RWPE2 (cell line): ENCODE results near the gene NSL1.

Experiments used
- ATAC-seq: fragments of 200-7000 bp; cut with Tn5 transposase; 3 replicates; pipeline ENCODE4 v1.9.1; 2021; ENCODE audit warnings: low read depth
- DNase-seq: peaks from one replicate; pipeline ENCODE4 v3.0.0-alpha.2; 2020; ENCODE audit warnings: low spot score
- H3K27ac ChIP-seq: fragments of 450-650 bp; 2 replicates; pipeline ENCODE4 v1.5.1; 2017; ENCODE audit warnings: mild to moderate bottlenecking; ENCODE audit not compliant: poor library complexity, severe bottlenecking
- H3K27me3 ChIP-seq: fragments of 250-450 bp; sonication (Bioruptor Pico); 2 replicates; pipeline ENCODE4 v1.5.1; 2021; ENCODE audit warnings: mild to moderate bottlenecking, moderate library complexity; ENCODE audit not compliant: insufficient read depth, poor library complexity, severe bottlenecking
- H3K36me3 ChIP-seq: fragments of 250-450 bp; sonication (Bioruptor Pico); 2 replicates; pipeline ENCODE4 v1.5.1; 2020; ENCODE audit warnings: low read depth, mild to moderate bottlenecking, moderate library complexity
- H3K4me1 ChIP-seq: fragments of 250-450 bp; sonication (Bioruptor Pico); 2 replicates; pipeline ENCODE4 v1.5.1; 2021; ENCODE audit warnings: mild to moderate bottlenecking, moderate library complexity; ENCODE audit not compliant: insufficient read depth, poor library complexity, severe bottlenecking
- H3K4me3 ChIP-seq: fragments of 250-450 bp; sonication (Bioruptor Pico); 2 replicates; pipeline ENCODE4 v1.5.1; 2021; ENCODE audit warnings: mild to moderate bottlenecking, moderate library complexity; ENCODE audit not compliant: severe bottlenecking
- H3K9me3 ChIP-seq: fragments of 250-450 bp; sonication (Bioruptor Pico); 2 replicates; pipeline ENCODE4 v1.5.1; 2021; ENCODE audit warnings: mild to moderate bottlenecking, moderate library complexity; ENCODE audit not compliant: severe bottlenecking
- TF ChIP-seq, protein P1 (sequence below): fragments of 450-650 bp; IDR thresholded peaks from one replicate; pipeline ENCODE4 v1.5.1; 2017; ENCODE audit warnings: mild to moderate bottlenecking, moderate library complexity; ENCODE audit not compliant: poor library complexity, severe bottlenecking

The NSL1 gene

DNA sequence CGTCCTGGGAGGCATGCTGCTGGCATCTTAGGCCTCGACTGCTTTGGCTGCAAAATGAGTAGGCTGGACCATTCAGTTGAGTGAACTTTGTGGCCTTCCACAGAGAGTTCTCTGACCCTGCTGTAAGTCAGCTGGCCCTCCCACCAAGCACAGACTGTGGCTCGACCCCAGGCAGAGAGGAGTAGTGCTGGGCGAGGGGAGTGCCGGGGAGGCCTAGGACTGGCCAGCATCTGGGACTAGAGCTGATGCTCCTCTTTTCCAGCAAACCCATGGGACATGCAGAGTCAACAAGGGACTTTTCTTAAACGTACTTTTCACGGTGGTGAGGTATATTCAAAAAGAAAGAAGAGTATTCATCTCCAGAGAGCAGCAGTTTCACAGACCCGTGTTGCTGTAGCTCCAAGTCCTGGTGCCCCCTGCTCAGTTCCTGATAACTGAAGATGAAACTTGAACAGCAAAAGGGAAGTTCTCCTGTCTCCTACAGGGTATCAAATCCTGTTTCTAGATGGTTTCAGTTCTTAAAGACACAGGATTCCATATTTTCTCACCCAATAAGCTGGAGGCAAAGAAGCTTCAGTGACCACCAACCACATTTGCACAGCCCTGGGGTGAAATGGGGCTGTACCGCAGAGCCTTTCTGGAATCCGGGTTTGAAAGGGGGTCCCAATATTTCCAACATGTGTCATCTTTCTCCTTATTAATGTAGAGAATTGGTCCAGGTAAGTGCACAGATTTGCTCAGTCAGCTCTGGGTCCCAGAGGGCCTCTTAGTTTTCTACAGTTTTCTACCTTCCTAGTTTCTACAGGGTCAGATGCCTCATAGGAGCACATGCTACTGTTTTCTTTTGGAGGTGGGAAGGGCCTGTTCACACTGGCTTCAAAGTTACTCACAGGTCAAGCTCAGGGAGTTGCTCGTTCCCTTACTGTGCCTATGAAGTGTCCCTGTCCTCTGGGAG, 112.8 kb downstream of the NSL1 start:
- ATAC-seq (no peak), DNase-seq (no peak)
- H3K36me3 ChIP-seq: no peaks in the 10 kb centered on the region
- H3K27me3 ChIP-seq: no peaks in the 10 kb centered on the region
- H3K4me3 ChIP-seq: no peak overlapping the region
- TF ChIP-seq, protein P1, sequence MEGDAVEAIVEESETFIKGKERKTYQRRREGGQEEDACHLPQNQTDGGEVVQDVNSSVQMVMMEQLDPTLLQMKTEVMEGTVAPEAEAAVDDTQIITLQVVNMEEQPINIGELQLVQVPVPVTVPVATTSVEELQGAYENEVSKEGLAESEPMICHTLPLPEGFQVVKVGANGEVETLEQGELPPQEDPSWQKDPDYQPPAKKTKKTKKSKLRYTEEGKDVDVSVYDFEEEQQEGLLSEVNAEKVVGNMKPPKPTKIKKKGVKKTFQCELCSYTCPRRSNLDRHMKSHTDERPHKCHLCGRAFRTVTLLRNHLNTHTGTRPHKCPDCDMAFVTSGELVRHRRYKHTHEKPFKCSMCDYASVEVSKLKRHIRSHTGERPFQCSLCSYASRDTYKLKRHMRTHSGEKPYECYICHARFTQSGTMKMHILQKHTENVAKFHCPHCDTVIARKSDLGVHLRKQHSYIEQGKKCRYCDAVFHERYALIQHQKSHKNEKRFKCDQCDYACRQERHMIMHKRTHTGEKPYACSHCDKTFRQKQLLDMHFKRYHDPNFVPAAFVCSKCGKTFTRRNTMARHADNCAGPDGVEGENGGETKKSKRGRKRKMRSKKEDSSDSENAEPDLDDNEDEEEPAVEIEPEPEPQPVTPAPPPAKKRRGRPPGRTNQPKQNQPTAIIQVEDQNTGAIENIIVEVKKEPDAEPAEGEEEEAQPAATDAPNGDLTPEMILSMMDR: no peak
- no peak overlapping the region for H3K27ac ChIP-seq
- no peaks in the 10 kb centered on the region for H3K9me3 ChIP-seq
- no peaks in the 10 kb centered on the region for H3K4me1 ChIP-seq

DNA sequence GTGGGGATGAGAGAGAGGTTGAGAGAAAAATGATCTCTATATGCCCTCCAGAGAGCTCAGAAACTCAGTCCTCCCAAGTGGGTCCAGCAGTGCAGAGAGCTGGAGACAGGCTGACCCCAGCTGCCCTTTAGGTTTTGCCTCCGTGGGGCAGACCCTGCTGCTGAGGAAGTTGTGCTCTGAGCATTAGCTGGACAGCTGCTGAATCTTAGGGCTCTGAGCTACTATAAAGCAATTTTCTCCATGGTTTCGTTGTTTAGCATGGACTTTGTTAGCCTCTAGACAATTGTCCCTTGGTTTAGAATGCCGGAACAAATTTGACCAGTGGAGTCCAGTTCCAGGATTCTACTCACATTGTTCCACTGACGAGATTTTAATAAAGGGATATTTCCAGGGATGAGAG, 114.0 kb downstream of the NSL1 start:
- no peak for ATAC-seq
- no peak for DNase-seq
- no peak overlapping the region for H3K4me3 ChIP-seq
- no peak overlapping the region for H3K27ac ChIP-seq
- H3K27me3 ChIP-seq: no peaks in the 10 kb centered on the region
- H3K36me3 ChIP-seq: no peaks in the 10 kb centered on the region
- no peaks in the 10 kb centered on the region for H3K9me3 ChIP-seq
- TF ChIP-seq, protein P1: no peak
- no peaks in the 10 kb centered on the region for H3K4me1 ChIP-seq

DNA sequence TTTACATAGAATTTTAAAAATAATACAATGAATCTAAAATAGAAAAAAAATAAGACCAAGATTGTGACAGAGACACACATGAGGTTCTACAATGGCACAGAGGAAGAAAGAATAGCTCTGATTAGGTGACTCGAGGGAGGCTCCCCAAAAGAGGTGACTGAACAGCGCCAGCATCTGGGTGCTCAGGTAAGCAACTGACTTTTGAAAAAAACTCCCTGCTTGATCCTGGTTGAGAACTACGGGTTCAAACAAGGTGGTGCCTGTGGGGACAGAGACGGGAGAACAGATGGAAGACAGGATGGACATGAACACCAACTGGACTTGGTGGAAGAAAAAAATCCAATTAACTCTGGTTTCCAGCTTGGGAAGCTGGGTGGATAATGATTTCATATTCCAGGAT, 114.4 kb downstream of the NSL1 start:
- H3K36me3 ChIP-seq: no peaks in the 10 kb centered on the region
- H3K4me3 ChIP-seq: no peak overlapping the region
- H3K27me3 ChIP-seq: no peaks in the 10 kb centered on the region
- H3K9me3 ChIP-seq: no peaks in the 10 kb centered on the region
- DNase-seq (no peak), ATAC-seq (no peak)
- H3K27ac ChIP-seq: no peak overlapping the region
- TF ChIP-seq, protein P1: no peak
- no peaks in the 10 kb centered on the region for H3K4me1 ChIP-seq
